Right forelimb (tissue), 1 donor: ENCODE data around the gene GPR146.

Source experiments
- DNase-seq: peaks from one replicate; pipeline ENCODE4 v3.0.0-alpha.2; 2018

GPR146 gene

GRCh38 chr7:1012004-1012715, 32.2 kb upstream of the GPR146 start:
- DNase-seq: no peak

DNA sequence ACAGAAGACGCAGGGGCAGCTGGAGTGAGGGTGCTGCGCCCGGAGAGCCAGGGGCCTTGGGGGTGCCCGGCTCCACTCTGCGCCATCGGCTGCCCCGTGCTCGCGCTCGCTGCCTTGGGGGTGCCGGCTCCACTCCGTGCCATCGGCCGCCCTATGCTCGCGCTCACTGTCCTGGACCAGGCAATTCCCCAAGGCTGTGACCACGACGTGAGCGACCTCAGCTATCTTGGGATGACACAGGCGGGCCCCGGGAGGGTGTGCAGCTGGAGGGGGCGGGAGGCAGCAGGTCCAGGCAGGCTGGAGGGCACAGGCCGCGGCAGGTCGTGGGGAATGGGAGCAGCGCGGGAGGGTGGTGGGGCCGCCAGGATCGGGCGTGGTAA, 31.6 kb upstream of the GPR146 start:
- DNase-seq: no peak

DNA sequence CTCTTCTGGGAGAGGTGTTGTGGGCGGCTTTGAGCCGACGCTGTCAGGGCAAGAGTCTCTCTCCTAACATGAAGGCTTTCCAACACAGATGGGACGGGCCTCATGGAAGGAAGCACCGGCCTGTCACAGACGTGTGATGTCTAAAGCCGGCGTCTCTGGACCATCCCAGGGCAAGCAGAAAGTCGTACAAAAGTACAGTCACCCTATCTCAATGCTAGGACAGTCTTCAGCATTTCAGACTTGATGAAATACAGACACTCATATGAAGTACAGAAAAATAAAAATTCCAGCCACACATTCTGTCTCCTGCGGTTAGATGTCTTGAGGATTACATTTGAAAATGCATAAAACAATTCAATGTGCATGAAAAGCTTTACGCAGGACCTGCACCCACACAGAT, 30.8 kb upstream of the GPR146 start:
- DNase-seq: no peak

GRCh38 chr7:1014681-1015080, 29.7 kb upstream of the GPR146 start:
- DNase-seq: no peak

GRCh38 chr7:1015196-1016121, 28.9 kb upstream of the GPR146 start:
- no peak for DNase-seq

DNA sequence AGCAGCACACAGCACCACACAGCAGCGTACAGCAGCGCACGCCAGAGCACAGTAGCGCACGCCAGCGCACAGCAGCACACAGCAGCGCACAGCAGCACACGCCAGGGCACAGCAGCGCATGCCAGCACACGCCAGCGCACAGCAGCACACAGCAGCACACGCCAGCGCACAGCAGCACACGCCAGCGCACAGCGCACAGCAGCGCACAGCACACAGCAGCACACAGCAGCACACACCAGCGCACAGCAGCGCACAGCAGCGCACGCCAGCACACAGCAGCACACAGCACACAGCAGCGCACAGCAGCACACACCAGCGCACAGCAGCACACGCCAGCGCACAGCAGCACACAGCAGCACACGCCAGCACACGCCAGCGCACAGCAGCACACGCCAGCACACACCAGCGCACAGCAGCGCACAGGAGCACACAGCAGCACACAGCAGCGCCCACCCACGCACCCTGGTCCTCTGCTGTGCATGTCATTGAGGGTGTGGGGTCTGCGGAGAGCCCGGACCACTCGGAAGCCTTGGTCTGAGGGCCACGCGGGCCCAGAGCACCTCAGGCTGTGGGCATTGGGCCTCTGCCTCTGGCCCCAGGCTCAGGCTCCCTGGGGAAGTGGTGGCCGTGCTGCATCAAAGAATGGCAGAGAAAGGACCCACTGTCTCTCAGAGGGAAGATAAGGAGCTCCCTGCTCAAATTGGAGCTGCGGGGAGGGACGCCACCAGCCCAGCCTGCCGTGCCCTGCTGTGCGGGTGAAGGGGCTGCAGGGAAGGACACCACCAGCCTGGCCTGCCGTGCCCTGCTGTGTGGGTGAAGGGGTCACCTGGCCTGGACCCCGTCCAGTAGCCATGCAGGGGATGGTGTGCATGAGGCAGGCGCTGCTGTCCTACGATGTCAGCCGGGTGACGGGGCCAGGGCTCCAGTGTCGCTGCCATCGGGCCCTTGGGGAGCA, 27.5 kb upstream of the GPR146 start:
- DNase-seq: no peak

GRCh38 chr7:1017586-1018333, 26.6 kb upstream of the GPR146 start:
- DNase-seq: no peak

DNA sequence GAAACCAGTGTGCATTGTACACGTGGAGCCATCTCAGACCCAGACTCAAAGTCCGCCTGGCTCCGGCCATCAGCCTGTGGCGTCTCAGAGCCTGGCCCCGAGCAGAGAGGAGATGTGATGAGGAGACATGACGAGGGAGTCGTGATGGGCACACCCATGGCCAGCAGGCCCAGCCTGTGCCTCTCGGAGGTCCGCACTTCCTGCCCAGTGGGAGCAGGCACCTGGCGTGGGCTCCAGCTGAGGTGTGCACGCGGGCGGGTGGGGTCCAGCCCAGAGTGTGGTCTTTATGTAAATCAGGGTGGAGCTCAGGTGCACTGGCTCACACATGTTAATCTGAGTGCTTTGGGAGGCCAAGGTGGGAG, 26.0 kb upstream of the GPR146 start:
- no peak for DNase-seq

DNA sequence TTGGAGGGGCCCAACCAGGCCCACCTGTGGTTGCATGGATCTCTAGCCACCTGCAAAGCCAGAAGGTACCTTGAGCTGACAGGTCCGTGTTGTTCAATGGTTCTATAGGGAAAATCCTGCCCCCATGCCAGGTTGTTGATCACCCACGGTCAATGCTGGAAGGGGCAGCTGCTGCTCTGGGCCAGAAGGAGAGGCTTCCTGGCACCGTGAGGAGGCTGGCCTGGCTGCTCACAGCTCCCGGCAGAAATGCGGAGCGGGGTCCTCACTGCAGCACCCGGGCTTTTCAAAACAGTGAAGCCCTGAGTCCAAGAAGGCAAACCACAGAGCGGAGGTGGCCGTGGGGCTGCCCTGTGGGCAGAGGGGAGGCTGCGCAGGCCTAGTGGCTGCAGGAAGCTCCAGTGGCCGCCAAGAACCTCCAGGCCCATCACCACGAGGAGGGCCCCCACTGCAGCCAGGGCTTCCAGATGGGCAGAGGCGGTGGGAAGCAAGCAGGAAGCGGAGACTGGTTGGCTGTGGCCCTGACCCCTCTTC, 25.0 kb upstream of the GPR146 start:
- DNase-seq: no peak

DNA sequence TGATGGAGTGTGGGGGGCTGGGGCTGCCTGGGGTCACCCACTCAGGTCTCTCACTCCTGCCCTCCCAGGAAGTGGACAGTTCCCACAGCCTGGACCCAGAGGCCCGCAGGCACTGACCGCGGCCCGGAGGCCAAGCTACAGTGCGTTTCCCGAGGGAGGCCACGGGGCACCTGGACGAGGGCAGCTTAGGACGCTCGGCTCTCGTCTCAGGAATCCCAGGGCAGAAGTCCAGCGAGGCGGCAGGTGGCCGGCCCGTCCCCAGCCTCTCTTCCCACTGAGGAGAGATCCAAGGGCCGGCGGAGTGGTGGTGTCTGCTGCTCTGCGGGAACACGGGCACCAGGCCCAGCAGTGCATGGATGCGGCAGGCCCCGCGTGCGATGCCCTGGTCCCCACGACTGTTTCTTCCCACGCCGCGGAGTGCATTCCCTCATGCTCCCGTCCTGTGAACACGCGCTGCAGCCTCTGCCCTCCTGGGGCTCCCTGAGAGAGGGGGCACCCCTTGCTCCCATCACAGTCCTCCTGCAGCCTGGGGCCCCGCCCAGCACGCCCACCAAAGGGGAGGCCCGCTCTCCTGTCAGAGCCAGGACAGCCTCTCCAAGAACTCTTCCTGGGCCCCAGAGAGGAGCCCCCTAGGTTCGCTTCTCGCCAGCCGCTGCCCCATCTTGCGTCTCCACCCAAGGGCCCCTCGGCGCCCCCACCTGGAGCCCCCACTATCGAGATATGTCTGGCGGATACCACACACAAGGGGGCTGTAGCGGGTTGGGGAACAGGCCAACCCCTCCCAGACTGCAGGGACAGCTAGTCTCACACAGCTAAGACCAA, 24.3 kb upstream of the GPR146 start:
- DNase-seq: no peak

DNA sequence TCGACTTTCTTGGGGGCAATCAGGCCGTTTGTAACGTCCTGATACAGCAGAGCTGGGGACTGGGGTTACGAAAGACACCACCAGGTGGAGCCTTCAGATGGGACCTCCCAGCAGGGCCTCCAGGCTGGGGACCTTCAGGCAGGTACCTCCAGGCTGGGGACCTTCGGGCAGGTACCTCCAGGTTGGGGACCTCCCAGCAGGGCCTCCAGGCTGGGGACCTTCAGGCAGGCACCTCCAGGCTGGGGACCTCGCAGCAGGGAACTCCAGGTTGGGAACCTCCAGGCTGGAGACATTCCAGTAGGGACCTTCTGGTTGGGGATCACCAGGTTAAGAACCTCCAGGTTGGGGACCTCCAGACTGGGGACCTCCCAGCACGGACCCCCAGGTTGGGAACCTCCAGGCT, 23.5 kb upstream of the GPR146 start:
- no peak for DNase-seq

GRCh38 chr7:1021366-1021765, 23.0 kb upstream of the GPR146 start:
- no peak for DNase-seq

DNA sequence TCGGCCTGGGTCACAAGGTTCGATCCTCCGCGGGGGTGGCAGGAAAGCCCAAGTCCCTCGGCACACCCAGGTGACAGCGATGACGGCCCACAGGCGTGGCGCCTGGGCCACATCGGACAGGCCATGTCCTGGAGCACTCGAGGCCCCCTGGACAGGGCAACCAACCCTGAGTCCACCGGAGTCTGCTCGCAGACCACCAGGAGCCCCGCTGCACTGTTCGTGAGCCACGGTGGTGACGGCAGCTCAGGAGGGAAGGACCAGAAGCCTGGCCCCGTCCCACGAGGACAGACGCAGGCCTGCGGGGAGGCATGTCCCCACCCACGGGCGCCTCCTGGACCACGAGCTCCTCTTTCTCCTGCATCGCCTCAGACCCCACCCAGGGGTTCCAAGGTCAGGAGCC, 22.4 kb upstream of the GPR146 start:
- DNase-seq: no peak

DNA sequence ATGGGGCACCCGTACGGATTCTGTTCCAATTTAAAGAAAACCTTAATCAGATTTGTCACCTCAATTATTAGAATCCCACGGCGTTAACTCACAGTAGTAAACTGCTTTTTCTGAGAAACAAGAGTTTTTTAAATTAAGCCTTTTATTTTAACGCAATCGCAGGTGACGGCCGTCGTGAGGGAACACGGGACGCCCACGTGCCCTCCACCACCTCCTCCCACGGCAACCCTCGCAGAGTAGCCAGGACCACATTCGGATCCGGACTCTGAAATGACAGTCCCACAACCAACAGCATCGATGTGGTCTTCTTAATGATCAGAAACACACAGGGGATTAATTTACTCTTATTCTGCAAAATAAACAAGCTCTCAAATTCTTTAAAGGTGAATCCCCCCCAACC, 22.0 kb upstream of the GPR146 start:
- no peak for DNase-seq

DNA sequence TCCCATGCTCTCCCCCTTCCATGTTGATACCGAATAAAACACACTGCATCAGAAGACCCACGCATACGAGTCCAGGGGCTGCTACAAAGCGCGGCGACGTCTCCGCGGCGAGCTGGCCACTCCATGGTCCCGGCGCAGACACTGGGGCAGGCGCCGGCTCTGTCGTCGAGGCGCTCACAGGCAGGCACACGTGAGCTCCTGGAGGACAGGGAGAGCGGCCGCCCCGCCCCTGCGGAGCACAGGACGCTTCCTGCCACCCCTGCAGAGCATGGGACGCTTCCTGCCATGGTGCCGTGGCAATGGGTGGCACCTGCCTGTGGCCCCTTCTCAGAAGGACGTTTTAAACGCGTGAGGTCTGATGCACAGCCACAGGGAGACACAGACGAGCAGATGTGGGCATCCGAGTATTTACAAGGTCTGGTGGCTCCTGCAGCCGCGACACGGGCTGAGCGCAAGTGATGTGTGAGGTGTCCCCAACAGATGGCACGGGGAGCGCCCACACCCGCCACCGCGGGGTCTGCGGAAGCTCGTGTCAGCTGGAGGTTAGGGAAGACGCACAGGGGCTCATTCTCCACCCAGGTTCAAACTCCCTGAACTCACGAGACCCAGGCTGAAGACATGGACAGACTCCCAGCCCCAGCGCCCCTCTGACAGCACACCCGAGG, 21.4 kb upstream of the GPR146 start:
- DNase-seq: no peak

GRCh38 chr7:1024331-1024841, 20.0 kb upstream of the GPR146 start:
- DNase-seq: no peak

GRCh38 chr7:1024876-1025742, 19.2 kb upstream of the GPR146 start:
- DNase-seq: no peak

GRCh38 chr7:1025743-1026581, 18.4 kb upstream of the GPR146 start:
- peak; percentile 72 for DNase-seq
